GM18858 (cell line): ENCODE results near the gene MCTP1.

Source experiments
- ATAC-seq: cut with Tn5 transposase; IDR thresholded peaks from one replicate; pipeline ENCODE4 v1.9.1; 2021; ENCODE audit not compliant: unreplicated experiment

The MCTP1 gene

GRCh38 chr5:94740286-94740685, 544.6 kb downstream of the MCTP1 start:
- no peak for ATAC-seq

GRCh38 chr5:94736498-94736897, 548.4 kb downstream of the MCTP1 start:
- ATAC-seq: no peak

- no peak for ATAC-seq
These were observed 553.4 kb downstream of the MCTP1 start for GRCh38 chr5:94731471-94731870.

DNA sequence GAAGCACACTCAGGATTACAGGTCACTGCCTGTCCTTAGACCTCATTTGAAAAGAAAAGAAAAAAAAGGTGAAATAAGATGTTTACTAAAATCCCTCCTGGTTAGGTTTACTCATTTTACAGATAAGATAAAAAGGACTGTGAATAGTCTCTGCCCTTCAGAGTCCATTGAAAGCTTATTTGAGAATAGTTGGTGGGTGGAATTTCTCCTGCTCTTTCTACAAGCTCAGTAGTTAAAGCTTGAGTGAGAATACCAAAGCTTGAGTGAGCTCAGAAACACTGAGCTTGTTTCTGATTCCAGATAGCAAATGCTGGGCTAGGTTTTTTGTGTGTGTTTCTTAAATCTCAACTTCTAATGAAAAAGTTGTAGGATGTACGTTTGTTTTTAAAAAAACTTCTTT, 559.8 kb downstream of the MCTP1 start:
- ATAC-seq: no peak

DNA sequence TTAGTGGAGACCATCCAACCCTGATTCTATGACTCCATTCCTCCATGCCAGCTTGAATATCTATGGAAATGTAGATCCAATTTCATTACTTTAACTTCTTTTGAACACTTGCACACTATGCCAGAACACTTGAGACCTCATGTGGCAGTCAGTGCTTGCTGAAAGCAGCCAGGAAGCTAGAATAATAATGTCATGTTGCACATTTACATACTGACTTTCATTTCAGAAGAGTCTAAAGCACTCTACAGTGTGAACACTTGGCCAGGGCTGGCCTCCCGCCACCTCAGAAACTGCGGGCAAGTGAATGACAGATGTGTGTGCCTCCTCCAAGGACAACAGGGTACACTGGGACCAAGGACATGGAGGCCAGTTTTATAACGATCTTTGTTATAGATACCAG, 569.1 kb downstream of the MCTP1 start:
- no peak for ATAC-seq

- no peak for ATAC-seq
These were observed 573.1 kb downstream of the MCTP1 start for GRCh38 chr5:94711785-94712184.

DNA sequence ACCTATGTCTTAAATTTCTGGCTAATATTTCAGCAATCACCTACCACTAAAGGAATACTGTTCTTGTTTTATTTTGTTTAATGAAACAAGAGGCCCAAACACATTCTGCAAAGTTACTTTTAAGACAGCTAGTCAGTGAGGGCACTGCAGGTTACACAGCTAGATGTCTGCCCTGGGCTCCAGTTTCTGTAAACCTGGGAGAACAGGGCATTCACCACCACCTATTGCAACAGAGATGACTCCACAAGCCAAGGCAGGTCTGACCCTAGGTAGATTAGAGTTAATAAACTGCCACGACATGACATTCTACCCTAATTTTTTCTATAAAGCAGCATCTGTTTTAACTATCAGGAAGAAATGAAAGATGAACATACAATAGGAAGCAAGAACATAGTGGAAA, 575.6 kb downstream of the MCTP1 start:
- no peak for ATAC-seq

DNA sequence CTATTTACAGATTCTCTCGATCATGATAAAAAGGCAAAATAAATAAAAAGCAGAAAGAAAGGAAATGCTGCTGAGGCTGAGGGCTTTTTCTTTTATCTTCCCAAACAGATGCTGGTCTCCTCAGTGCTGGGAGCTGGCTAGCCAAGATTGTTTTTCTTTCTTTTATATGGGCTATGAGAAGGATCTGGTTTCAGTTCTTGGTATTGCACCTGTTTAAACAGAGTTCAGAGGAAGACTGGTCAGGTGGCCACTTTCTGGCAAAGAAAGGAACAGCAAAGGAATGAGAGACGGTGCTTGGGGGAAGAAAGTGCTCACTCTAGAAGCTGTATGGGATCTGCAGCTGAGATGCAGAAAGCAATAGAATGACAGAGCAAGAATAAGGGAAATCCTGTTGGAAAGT, 577.5 kb downstream of the MCTP1 start:
- no peak for ATAC-seq

- no peak for ATAC-seq
These were observed 579.5 kb downstream of the MCTP1 start for GRCh38 chr5:94705427-94705826.

GRCh38 chr5:94702729-94703128, 582.2 kb downstream of the MCTP1 start:
- ATAC-seq: peak; percentile 58

GRCh38 chr5:94700592-94700991, 584.3 kb downstream of the MCTP1 start:
- ATAC-seq: peak; percentile 85

- ATAC-seq: no peak
These were observed 585.3 kb downstream of the MCTP1 start for GRCh38 chr5:94699562-94699961.

DNA sequence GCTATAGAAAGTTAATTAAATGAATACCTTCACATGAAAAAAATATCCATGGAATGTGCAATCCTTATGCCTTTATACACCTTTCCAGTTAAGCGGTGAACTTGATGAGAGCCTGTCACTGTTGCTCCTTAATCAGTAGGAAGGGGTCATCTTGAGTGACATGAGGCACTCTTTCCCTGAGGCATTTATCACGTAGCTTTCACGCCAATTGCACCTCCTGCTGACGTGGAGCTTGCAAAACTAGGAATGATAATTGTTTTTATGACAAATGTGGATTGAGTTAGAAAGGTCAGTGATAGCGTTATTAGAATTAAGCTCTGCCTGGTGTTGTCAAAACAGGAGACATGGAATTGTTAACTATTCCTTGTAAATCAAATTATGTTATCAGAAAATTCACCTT, 586.7 kb downstream of the MCTP1 start:
- no peak for ATAC-seq

DNA sequence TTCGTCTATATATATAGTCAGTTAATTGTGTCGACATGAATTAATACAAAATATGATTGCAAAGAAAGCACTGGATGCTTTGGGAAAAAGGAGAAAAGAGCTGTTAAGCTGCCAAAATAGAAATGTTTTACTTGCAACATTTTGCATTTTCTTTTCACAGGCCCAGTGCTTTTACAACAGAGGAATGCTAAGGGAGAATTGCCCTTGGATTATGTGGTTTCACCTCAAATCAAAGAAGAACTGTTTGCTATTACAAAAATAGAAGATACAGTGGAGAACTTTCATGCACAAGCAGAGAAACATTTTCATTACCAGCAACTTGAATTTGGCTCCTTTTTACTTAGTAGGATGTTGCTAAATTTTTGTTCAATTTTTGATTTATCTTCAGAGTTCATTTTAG, 590.2 kb downstream of the MCTP1 start:
- ATAC-seq: no peak

DNA sequence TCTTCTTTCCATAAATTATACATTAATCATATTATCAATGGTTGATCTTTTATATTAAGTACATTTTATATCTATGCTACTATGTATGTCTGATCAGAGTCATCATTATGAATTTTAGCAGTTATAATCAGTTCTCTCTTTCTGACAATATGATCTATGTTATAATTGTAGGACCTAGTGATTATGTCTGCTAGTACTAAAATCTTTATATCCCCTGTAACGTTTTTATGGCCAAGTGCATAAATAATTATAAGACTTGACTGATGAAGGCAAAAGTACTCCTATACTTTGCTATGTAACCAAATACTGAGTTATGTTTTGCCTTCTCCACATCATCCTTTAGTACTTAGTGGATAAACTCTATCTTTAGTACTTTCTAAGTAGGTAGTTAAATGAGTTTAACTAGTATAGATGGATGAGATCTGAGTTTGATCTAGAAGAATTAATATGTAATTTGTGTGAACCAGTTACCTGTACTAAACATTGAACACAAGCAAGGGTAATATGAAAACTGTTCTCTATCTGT, 591.0 kb downstream of the MCTP1 start:
- ATAC-seq: no peak

DNA sequence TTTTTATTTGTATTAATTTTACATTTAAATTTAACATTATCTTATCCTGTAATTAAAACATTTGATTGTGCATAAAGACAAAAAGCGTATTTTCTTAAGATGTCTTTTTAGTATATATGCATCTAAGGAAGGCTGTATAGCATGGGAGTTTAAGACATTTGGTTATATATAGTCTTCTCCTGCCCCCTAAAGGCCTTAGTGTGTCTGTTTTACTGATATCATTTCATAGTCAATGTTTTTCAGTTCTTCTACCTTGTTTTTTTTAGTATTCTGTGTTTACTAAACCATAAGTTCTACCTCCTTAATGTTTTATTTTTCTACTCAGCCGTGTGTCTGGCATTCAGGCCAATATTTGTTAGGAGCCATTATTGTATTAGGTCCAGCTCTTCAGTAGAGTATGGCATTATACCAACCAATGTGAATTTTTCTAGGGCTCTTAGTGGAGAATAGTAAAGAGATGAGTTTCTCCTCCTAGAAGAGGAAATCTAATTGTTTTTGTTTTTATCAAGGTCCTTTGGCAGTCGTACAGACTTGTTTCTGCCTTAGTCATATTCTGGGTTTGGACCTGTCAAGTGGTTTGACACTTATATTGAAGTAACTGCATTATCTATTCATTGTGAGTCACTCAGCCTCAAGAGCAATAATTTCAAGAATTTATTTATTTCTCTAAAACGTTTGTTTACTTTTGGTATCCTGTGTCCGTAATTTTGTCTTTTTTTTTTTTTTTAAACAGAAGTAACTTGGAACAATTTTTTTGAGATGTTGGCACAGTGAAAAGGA, 591.7 kb downstream of the MCTP1 start:
- ATAC-seq: peak; percentile 75

- ATAC-seq: no peak
These were observed 592.3 kb downstream of the MCTP1 start for GRCh38 chr5:94692581-94692980.

DNA sequence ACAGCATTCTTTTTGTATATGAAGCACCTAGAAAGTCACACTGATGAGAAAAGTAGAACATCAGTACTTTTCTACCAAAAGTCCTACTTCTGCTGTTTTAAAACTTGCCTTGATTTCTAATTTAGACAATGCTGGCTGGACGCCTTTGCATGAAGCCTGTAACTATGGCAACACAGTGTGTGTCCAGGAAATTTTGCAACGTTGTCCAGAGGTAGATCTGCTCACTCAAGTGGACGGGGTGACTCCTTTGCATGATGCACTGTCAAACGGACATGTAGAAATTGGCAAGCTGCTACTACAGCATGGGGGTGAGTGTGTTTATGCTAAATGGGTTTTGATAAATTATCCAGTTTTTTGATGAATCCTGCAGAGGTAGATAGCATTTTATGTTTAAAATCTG, 592.9 kb downstream of the MCTP1 start:
- no peak for ATAC-seq

DNA sequence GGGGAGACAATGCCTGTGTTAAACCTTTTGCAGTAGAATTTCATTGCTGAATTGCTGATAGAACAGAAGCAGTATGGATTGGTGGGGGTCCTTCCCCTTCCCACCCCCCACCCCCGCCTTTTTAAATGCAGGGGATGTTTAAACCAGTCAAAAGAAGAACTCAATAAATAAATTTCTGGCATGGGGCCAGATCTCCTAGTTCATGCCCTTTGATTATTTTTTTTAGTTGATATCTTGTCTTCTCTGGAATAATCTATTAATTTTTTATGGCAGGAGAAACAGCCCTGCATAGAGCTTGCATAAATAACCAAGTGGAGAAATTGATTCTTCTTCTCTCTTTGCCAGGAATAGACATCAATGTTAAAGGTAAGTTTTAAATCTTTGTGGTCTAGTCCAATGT, 593.6 kb downstream of the MCTP1 start:
- no peak for ATAC-seq

DNA sequence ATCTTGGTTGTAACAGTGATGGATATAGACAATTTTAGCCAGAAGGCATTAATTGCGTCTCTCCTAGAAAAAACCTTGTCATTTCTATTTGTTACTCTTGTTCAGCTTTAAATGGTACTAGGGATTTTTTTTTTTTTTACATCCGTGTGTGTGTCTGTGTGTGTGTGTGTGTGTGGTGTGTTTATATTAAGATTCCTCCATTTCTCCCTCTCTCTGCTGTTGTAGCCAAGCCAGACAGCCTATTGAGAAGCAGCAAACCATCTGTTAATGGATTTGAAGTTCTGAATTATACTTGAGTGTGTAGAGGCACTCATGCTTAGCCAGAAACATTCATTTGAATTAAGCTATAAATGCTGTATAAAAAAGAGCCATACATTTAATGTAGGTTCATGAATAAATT, 594.1 kb downstream of the MCTP1 start:
- no peak for ATAC-seq

DNA sequence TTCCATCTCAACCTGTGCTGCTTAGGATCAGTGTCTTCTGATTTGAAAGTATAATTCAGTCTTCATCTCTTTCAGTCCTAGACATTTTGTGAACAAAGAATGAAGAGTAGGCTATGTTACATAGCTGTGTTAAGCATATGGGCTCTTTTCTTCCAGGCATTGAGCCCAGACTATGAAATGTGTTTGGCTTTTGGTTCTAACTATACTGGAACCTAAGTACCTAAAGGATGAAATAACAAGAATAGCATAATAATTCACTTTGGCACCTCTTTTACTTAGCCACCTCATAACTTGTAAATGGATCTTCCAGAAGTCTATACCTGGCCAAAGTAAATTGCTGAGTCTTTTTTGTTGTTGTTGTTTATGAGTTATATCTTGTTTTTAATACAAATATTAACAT, 595.0 kb downstream of the MCTP1 start:
- ATAC-seq: no peak

DNA sequence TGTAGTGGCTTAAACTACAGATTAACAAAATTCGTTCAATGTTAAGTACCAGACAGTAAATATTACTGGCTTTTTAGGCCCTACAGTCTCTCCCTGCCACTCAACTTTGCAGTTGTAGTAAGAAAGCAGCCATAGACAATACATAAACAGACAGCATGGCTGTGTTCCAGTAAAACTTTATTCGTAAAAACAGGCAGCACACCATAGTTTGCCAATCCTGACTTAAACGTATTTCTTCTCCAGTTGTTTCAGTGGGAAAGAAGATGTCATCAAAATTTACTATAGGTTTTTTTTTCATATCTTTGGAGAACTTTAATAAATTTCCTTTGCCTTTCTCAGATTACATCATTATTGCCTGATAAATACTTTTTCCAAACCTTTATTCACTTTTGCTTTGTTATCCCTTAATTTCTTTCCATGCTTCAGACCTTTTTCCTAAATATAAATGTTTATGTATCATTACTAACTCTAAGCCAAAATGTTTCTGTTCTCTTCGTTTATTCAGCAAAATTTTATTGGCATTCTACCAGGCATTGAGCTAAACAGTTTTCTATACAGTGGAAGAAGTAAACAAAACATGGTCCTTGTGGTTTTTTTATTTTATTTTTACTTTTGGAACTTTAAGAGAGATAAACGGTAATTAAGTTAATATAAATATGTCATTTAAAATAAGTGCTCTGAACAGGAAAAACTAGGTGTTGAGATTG, 601.9 kb downstream of the MCTP1 start:
- ATAC-seq: no peak
